Trophoblast cell (in vitro differentiated cells and primary cell): ENCODE measurements around the gene CEP89.

Experiments used
- DNase-seq, 2 donors: peaks; one replicate each; pipeline ENCODE4 v3.0.0-alpha.2; 2016
- H2AFZ ChIP-seq: 2 replicates; pipeline ENCODE4 v1.6.1; 2013; ENCODE audit warnings: low read length, moderate library complexity, mild to moderate bottlenecking; ENCODE audit not compliant: insufficient read depth, poor library complexity
- H2AK5ac ChIP-seq: 2 replicates; pipeline ENCODE4 v1.6.1; 2013; ENCODE audit warnings: mild to moderate bottlenecking, low read length
- H2BK120ac ChIP-seq: 2 replicates; pipeline ENCODE4 v1.6.1; 2013; ENCODE audit warnings: low read length, mild to moderate bottlenecking, moderate library complexity; ENCODE audit not compliant: insufficient read depth, poor library complexity
- H2BK12ac ChIP-seq: 2 replicates; pipeline ENCODE4 v1.6.1; 2013; ENCODE audit warnings: mild to moderate bottlenecking, low read length, moderate library complexity
- H2BK5ac ChIP-seq: 2 replicates; pipeline ENCODE4 v1.6.1; 2013; ENCODE audit warnings: low read length, low read depth, moderate library complexity, mild to moderate bottlenecking; ENCODE audit not compliant: poor library complexity
- H3K14ac ChIP-seq: 2 replicates; pipeline ENCODE4 v1.6.1; 2013; ENCODE audit warnings: mild to moderate bottlenecking, low read length
- H3K18ac ChIP-seq: 2 replicates; pipeline ENCODE4 v1.6.1; 2013; ENCODE audit warnings: mild to moderate bottlenecking, low read length
- H3K23ac ChIP-seq: 2 replicates; pipeline ENCODE4 v1.6.1; 2013; ENCODE audit warnings: low read length
- H3K27ac ChIP-seq: 2 replicates; pipeline ENCODE4 v1.5.1; 2013; ENCODE audit warnings: low read depth, mild to moderate bottlenecking, inconsistent platforms, low read length, moderate library complexity
- H3K27me3 ChIP-seq: 2 replicates; pipeline ENCODE4 v1.6.1; 2013; ENCODE audit warnings: inconsistent platforms, mild to moderate bottlenecking, low read length, moderate library complexity; ENCODE audit not compliant: insufficient read depth
- H3K36me3 ChIP-seq, 2 experiments: 1 replicate in 1 of 2; 2 replicates in 1 of 2; pipeline ENCODE4 v1.6.1; 2013; ENCODE audit warnings: low read length in 2 of 2, mild to moderate bottlenecking in 2 of 2, moderate library complexity in 1 of 2; ENCODE audit not compliant: insufficient read depth in 2 of 2, control insufficient read depth in 1 of 2
- H3K4ac ChIP-seq: 2 replicates; pipeline ENCODE4 v1.6.1; 2013; ENCODE audit warnings: low read depth, mild to moderate bottlenecking, low read length, moderate library complexity
- H3K4me1 ChIP-seq, 2 experiments: 1 replicate in 1 of 2; 2 replicates in 1 of 2; pipeline ENCODE4 v1.6.1; 2013; ENCODE audit warnings: low read length in 2 of 2, mild to moderate bottlenecking in 2 of 2, moderate library complexity in 1 of 2; ENCODE audit not compliant: insufficient read depth in 2 of 2, control insufficient read depth in 1 of 2
- H3K4me2 ChIP-seq: 2 replicates; pipeline ENCODE4 v1.6.1; 2013; ENCODE audit warnings: inconsistent platforms, mild to moderate bottlenecking, low read length, moderate library complexity
- H3K4me3 ChIP-seq: 2 replicates; pipeline ENCODE4 v1.5.1; 2013; ENCODE audit warnings: mild to moderate bottlenecking, low read depth, low read length, inconsistent platforms
- H3K79me1 ChIP-seq: one replicate; pipeline ENCODE4 v1.6.1; 2013; ENCODE audit warnings: low read length
- H3K79me2 ChIP-seq: 2 replicates; pipeline ENCODE4 v1.6.1; 2013; ENCODE audit warnings: low read length, mild to moderate bottlenecking; ENCODE audit not compliant: control insufficient read depth, insufficient read depth, poor library complexity
- H3K9ac ChIP-seq: 2 replicates; pipeline ENCODE4 v1.6.1; 2013; ENCODE audit warnings: mild to moderate bottlenecking, low read length
- H3K9me3 ChIP-seq: 2 replicates; pipeline ENCODE4 v1.6.1; 2013; ENCODE audit warnings: low read depth, mild to moderate bottlenecking, control low read depth, inconsistent platforms, low read length; ENCODE audit not compliant: insufficient read depth
- H4K12ac ChIP-seq: 2 replicates; pipeline ENCODE4 v1.6.1; 2013; ENCODE audit warnings: low read depth, mild to moderate bottlenecking, low read length, moderate library complexity
- H4K8ac ChIP-seq: 2 replicates; pipeline ENCODE4 v1.6.1; 2013; ENCODE audit warnings: low read depth, mild to moderate bottlenecking, low read length, moderate library complexity
- H4K91ac ChIP-seq: one replicate; pipeline ENCODE4 v1.6.1; 2013; ENCODE audit warnings: low read depth, mild to moderate bottlenecking, low read length, moderate library complexity
- WGBS: extraction: QIAGEN DNeasy Blood & Tissue Kit; methylation state at CpG from one replicate; pipeline ENCODE4 v1.1.7; 2013; ENCODE audit warnings: missing lambda C conversion rate; ENCODE audit not compliant: insufficient read length, insufficient coverage; ENCODE audit errors: extremely low coverage; 5-methylcytosine and 5-hydroxymethylcytosine counted together

Gene CEP89

GRCh38 chr19:32874605-32875004 lies 97.2 kb downstream of the CEP89 start:
- no peak overlapping the region for H3K4me3 ChIP-seq
- H2AFZ ChIP-seq, result no peak overlapping the region
- peaks cover 2 to 3% of the 10 kb centered on the region in 2 experiments for H3K36me3 ChIP-seq
- H3K9me3 ChIP-seq, result no peaks in the 10 kb centered on the region
- peaks cover 2% of the 10 kb centered on the region for H3K79me2 ChIP-seq
- H2BK120ac ChIP-seq, result no peak overlapping the region
- H3K23ac ChIP-seq, result no peak overlapping the region
- no peak overlapping the region for H2AK5ac ChIP-seq
- peaks cover 1% of the 10 kb centered on the region for H3K79me1 ChIP-seq
- no peak overlapping the region for H3K9ac ChIP-seq
- H2BK12ac ChIP-seq, result no peak overlapping the region
- H3K4me1 ChIP-seq, result peaks cover 7 to 10% of the 10 kb centered on the region in 2 experiments
- H3K27ac ChIP-seq, result no peak overlapping the region
- H3K4ac ChIP-seq, result no peak overlapping the region
- H3K27me3 ChIP-seq, result no peaks in the 10 kb centered on the region
- H3K4me2 ChIP-seq, result no peak overlapping the region
- no peak overlapping the region for H3K14ac ChIP-seq
- no peak overlapping the region for H2BK5ac ChIP-seq
- H4K8ac ChIP-seq, result no peak overlapping the region
- H4K12ac ChIP-seq, result no peak overlapping the region
- no peak overlapping the region for H4K91ac ChIP-seq
- DNase-seq, result no peak
- no peak overlapping the region for H3K18ac ChIP-seq
- whole genome bisulfite sequencing, result no CpG with 5 or more reads among the region's 9 CpGs

- H4K8ac ChIP-seq, result no peak overlapping the region
- no peak overlapping the region for H3K23ac ChIP-seq
- H3K79me2 ChIP-seq, result peaks cover 2% of the 10 kb centered on the region
- no peak overlapping the region for H3K14ac ChIP-seq
- no peak overlapping the region for H3K4me3 ChIP-seq
- no peak overlapping the region for H3K9ac ChIP-seq
- H3K18ac ChIP-seq, result no peak overlapping the region
- H3K79me1 ChIP-seq, result peaks cover 1% of the 10 kb centered on the region
- H4K12ac ChIP-seq, result no peak overlapping the region
- H2BK12ac ChIP-seq, result no peak overlapping the region
- no CpG with 5 or more reads among the region's 18 CpGs for WGBS
- no peak overlapping the region for H3K4me2 ChIP-seq
- no peak overlapping the region for H4K91ac ChIP-seq
- H3K27me3 ChIP-seq, result no peaks in the 10 kb centered on the region
- peaks cover 7 to 10% of the 10 kb centered on the region in 2 experiments for H3K4me1 ChIP-seq
- H2AFZ ChIP-seq, result no peak overlapping the region
- H2BK5ac ChIP-seq, result no peak overlapping the region
- H3K36me3 ChIP-seq, result no peaks in the 10 kb centered on the region
- H3K4ac ChIP-seq, result no peak overlapping the region
- no peak overlapping the region for H2AK5ac ChIP-seq
- H3K27ac ChIP-seq, result no peak overlapping the region
- DNase-seq, result no peak
- H3K9me3 ChIP-seq, result no peaks in the 10 kb centered on the region
- no peak overlapping the region for H2BK120ac ChIP-seq
These were observed 98.4 kb downstream of the CEP89 start for GRCh38 chr19:32873247-32873959.

GRCh38 chr19:32872391-32872790 lies 99.4 kb downstream of the CEP89 start:
- H3K4me2 ChIP-seq, result no peak overlapping the region
- H2AFZ ChIP-seq, result no peak overlapping the region

GRCh38 chr19:32870981-32871451 lies 100.7 kb downstream of the CEP89 start:
- Histone ChIP-seq H2BK120ac (no peak overlapping the region), H4K8ac (no peak overlapping the region), H3K27ac (no peak overlapping the region), H3K4me3 (no peak overlapping the region), H3K18ac (no peak overlapping the region), H2AK5ac (no peak overlapping the region), H3K23ac (no peak overlapping the region), H3K79me1 (no peaks in the 10 kb centered on the region), H3K27me3 (no peaks in the 10 kb centered on the region), H3K14ac (no peak overlapping the region), H2BK12ac (no peak overlapping the region), H3K4me1 (peaks cover 4% of the 10 kb centered on the region in 2 experiments), H3K79me2 (no peaks in the 10 kb centered on the region), H4K91ac (no peak overlapping the region), H3K4me2 (no peak overlapping the region), H2BK5ac (no peak overlapping the region), H2AFZ (no peak overlapping the region), H3K9ac (no peak overlapping the region), H3K9me3 (no peaks in the 10 kb centered on the region), H3K36me3 (no peaks in the 10 kb centered on the region), H3K4ac (no peak overlapping the region), H4K12ac (no peak overlapping the region)
- WGBS, result no CpG with 5 or more reads among the region's 12 CpGs
- peak; percentile 14 to 34 for DNase-seq

More at GRCh38 chr19:32872391-32872790, 99.4 kb downstream of the CEP89 start:
- Histone ChIP-seq H3K14ac (no peak overlapping the region), H3K9ac (no peak overlapping the region), H2BK12ac (no peak overlapping the region), H3K79me1 (peaks cover 1% of the 10 kb centered on the region), H4K91ac (no peak overlapping the region), H3K18ac (no peak overlapping the region), H3K23ac (no peak overlapping the region), H2AK5ac (no peak overlapping the region), H2BK5ac (no peak overlapping the region), H3K79me2 (peaks cover 2% of the 10 kb centered on the region), H2BK120ac (no peak overlapping the region), H3K36me3 (no peaks in the 10 kb centered on the region), H3K4me1 (peaks cover 7 to 9% of the 10 kb centered on the region in 2 experiments), H3K27ac (no peak overlapping the region), H4K12ac (no peak overlapping the region), H3K9me3 (no peaks in the 10 kb centered on the region), H3K4me3 (no peak overlapping the region), H3K27me3 (no peaks in the 10 kb centered on the region), H4K8ac (no peak overlapping the region), H3K4ac (no peak overlapping the region)
- DNase-seq, result no peak
- WGBS, result no CpG with 5 or more reads among the region's 3 CpGs
